ENCODE results near the gene CTNNA2. TPM values are rescaled to one million over a fixed set of nuclear protein-coding genes. Genes with fewer than 3 reads are reported as not detected.

Gene CTNNA2
- total RNA-seq, 1 donor from 2014 or later, result 2.9 TPM

DNA sequence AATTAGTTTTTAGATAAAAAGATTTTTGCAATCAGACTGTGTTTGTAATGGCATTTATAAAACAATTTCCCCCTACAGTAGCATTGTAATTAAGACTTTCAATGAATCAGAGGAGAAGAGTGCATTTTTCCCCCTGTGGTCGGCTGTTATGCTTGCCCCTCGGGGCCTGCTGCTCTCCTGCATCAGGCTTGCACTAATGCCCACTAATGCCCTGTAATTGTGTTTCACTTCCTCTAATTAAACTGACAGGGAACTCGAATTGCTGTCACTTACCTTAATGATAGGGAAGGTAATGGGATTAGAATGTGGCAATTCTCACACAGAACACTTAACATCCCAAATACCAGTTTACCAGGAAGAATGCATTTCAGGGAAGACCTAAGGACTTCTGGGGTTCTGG is 852.9 kb downstream of the CTNNA2 start:
- H3K9me3 Mint-ChIP-seq, result no peaks in the 10 kb centered on the region
- no peak overlapping the region for H3K27ac Mint-ChIP-seq (ENCODE audit: unreplicated experiment)
- peaks cover 2% of the 10 kb centered on the region for H3K27me3 Mint-ChIP-seq (ENCODE audit: low read depth)
- H3K4me3 Mint-ChIP-seq, result no peak overlapping the region
- H3K36me3 Mint-ChIP-seq (ENCODE audit: low read depth), result no peaks in the 10 kb centered on the region
- H3K4me1 Mint-ChIP-seq, result peaks cover 3% of the 10 kb centered on the region
- no peak for DNase-seq (ENCODE audit: low read depth, low spot score)
- TF ChIP-seq, protein P1, sequence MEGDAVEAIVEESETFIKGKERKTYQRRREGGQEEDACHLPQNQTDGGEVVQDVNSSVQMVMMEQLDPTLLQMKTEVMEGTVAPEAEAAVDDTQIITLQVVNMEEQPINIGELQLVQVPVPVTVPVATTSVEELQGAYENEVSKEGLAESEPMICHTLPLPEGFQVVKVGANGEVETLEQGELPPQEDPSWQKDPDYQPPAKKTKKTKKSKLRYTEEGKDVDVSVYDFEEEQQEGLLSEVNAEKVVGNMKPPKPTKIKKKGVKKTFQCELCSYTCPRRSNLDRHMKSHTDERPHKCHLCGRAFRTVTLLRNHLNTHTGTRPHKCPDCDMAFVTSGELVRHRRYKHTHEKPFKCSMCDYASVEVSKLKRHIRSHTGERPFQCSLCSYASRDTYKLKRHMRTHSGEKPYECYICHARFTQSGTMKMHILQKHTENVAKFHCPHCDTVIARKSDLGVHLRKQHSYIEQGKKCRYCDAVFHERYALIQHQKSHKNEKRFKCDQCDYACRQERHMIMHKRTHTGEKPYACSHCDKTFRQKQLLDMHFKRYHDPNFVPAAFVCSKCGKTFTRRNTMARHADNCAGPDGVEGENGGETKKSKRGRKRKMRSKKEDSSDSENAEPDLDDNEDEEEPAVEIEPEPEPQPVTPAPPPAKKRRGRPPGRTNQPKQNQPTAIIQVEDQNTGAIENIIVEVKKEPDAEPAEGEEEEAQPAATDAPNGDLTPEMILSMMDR (conservative IDR thresholded peaks at IDR 0.05), result no peak

DNA sequence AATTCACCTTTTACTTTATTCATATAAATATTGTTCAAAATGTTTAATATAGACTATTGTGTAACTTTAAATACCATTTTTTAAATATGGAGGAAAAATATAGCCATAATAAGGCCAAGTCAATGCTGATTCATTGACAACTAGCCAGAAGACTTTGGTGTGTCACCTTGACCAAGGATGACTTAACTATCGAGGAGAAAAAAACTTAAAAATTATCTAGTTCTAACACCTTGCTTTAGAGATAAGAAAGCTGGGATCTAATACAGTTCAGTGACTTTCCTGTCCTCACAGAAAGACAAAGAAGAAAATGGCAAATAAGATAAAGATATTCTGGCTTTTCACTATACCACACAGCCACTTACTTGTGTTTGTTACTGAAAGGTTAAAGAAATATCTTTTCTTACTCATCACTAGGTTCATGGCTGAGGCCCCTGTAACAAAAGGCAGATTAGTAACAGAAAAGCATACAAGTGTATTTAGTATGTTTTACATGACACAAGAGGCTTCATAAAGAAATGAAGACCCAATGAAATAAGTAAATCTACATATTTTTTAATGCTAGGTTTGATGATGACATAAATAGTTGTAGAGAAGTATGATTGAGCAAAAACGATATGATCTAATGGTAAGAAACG is 857.6 kb downstream of the CTNNA2 start:
- no peak overlapping the region for H3K4me3 Mint-ChIP-seq
- no peaks in the 10 kb centered on the region for H3K9me3 Mint-ChIP-seq
- no peak for DNase-seq (ENCODE audit: low read depth, low spot score)
- H3K27ac Mint-ChIP-seq (ENCODE audit: unreplicated experiment), result no peak overlapping the region
- H3K36me3 Mint-ChIP-seq (ENCODE audit: low read depth), result no peaks in the 10 kb centered on the region
- TF ChIP-seq, protein P1 (conservative IDR thresholded peaks at IDR 0.05), result no peak
- no peaks in the 10 kb centered on the region for H3K4me1 Mint-ChIP-seq
- H3K27me3 Mint-ChIP-seq (ENCODE audit: low read depth), result peaks cover 3% of the 10 kb centered on the region

DNA sequence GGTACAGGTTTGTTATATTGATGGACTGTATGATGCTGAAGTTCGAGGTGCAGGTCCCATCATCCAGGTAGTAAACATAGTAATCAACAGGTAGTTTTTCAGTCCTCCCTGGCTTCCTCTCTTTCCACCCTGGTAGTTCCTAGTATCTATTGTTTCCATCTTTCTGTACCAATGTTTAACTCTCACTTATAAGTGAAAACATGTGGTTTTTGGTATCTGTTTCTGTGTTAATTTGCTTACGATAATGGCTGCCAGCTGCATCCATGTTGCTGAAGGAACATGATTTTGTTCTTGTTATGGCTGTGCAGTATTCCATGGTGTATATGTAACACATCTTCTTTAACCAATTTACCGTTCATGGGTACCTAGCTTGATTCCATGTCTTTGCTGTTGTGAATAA is 861.3 kb downstream of the CTNNA2 start:
- no peaks in the 10 kb centered on the region for H3K36me3 Mint-ChIP-seq (ENCODE audit: low read depth)
- H3K4me3 Mint-ChIP-seq, result no peak overlapping the region
- H3K4me1 Mint-ChIP-seq, result no peaks in the 10 kb centered on the region
- DNase-seq (ENCODE audit: low read depth, low spot score), result no peak
- no peaks in the 10 kb centered on the region for H3K9me3 Mint-ChIP-seq
- TF ChIP-seq, protein P1 (conservative IDR thresholded peaks at IDR 0.05), result no peak
- peaks cover 3% of the 10 kb centered on the region for H3K27me3 Mint-ChIP-seq (ENCODE audit: low read depth)
- no peak overlapping the region for H3K27ac Mint-ChIP-seq (ENCODE audit: unreplicated experiment)

DNA sequence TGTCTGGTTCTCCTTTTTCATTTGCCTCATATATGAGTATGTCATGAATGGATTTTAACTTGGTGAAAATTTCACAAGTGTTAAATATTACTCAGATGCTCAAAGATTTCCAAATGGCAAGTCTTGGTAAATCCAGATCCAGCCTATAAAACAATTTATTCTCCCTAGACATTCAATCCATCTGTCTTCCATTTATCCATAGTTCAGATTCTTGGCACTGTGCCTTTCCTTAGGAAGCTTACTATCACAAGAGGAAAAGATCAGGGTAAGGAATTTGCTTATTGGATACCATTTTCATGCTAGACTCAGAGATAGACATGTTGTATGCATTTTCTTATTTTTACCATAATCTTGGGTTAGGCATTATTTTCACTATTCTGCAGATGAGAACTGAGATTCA is 864.2 kb downstream of the CTNNA2 start:
- Mint-ChIP-seq H3K9me3 (no peaks in the 10 kb centered on the region), H3K27me3 (ENCODE audit: low read depth) (no peaks in the 10 kb centered on the region), H3K4me3 (no peak overlapping the region), H3K27ac (ENCODE audit: unreplicated experiment) (no peak overlapping the region), H3K4me1 (no peaks in the 10 kb centered on the region), H3K36me3 (ENCODE audit: low read depth) (no peaks in the 10 kb centered on the region)
- TF ChIP-seq, protein P1 (conservative IDR thresholded peaks at IDR 0.05), result no peak
- DNase-seq (ENCODE audit: low read depth, low spot score), result no peak

DNA sequence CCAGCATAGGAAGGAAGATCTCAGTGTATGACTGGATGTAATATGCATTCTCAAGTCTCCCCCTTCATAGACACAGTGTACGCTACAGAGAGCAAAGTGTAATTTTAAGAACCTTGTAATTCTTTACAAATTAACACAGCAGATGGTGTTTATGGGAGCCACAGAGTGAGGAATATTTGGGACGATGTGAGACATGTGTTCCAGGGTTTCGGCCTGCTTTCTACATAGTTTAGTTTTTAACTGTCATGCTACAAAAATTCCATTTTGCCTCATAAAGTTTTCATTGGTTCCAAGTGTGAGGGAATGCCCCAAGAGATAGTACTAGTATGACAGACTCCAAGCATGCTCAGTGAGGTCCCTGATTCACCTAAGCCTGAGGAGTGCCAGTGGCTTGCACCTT is 867.9 kb downstream of the CTNNA2 start:
- Mint-ChIP-seq H3K27me3 (ENCODE audit: low read depth) (no peaks in the 10 kb centered on the region), H3K27ac (ENCODE audit: unreplicated experiment) (no peak overlapping the region), H3K4me3 (no peak overlapping the region), H3K36me3 (ENCODE audit: low read depth) (no peaks in the 10 kb centered on the region), H3K9me3 (peaks cover 2% of the 10 kb centered on the region), H3K4me1 (no peaks in the 10 kb centered on the region)
- TF ChIP-seq, protein P1 (conservative IDR thresholded peaks at IDR 0.05), result no peak
- DNase-seq (ENCODE audit: low read depth, low spot score), result no peak
